ENCODE measurements around the gene CEP83. TPM values are rescaled to one million over a fixed set of nuclear protein-coding genes. Genes with fewer than 3 reads are reported as not detected.
A peak's percentile ranks its signal among the peaks of the same experiment; 100 is the strongest.
"Not testable (repeated sequence)": the region's sequence is repeated elsewhere in the genome, so short reads cannot be mapped to it uniquely, and the experiment has no call there.

The CEP83 gene
- total and polyA plus RNA-seq, 2 donors from 2014 or later, result 3.2 to 17.1 TPM

DNA sequence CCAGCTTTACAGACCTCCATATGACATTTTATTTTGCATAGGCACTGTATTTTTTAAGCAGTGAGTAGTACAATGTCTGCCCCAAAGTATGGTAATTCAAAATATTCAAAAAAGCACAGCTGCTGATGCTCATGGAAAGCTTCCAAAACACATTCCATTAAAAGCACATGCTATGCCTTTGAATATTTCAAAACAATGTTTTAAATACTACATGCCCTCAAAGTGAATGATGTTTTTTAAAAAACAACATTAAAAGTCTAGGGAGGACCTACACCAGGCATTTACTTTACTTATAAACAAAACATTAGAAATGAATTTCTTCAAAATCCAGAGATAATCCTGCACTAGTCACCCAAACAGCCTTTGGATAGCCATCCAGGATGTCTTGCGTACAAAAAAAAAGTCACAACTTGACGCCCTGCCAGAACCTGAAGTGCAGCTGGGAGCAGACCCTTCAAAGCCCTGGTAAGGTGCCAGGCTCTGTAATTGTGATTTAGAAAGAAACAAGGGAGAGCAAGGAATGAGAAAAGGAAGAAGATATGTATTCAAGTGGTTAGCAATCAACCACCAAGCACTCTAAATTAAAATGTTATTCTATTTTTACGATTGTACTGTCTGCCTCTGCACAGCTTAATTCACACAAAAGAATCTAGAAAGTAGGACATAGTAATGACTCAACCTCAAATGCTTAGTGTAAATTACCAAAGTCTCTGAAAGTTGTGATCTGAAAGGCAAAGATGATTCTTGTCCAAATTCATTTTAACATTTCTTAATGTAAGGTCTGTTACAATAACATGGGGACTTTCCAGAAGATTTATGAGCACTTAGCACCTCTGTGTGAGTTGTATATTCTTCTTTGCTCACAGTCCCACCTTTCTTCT is 31.9 kb downstream of the CEP83 start:
- FAIRE-seq, result no peak
- Histone ChIP-seq H3K27ac (ENCODE audit: low read depth in 2 of 2, low read length in 2 of 2) (peak overlapping the region in 1 of 2 donors; percentile 48), H3K9me3 (ENCODE audit: control insufficient read depth in 2 of 3, insufficient read depth in 1 of 3, low read length in 3 of 3) (peaks cover 0 to 13% (median 0%) of the 10 kb centered on the region in 3 donors), H3K9ac (ENCODE audit: low read length in 3 of 3) (no peak overlapping the region), H3K4me1 (ENCODE audit: control insufficient read depth in 2 of 3, insufficient read depth in 2 of 3, low read depth in 1 of 3, low read length in 3 of 3) (peaks cover 0 to 22% (median 8%) of the 10 kb centered on the region in 3 donors), H3K27me3 (ENCODE audit: control insufficient read depth, insufficient read depth, low read length) (no peaks in the 10 kb centered on the region), H3K4me3 (ENCODE audit: low read length in 3 of 3) (peak overlapping the region in 2 of 3 donors; percentile 4 to 26), H3K36me3 (ENCODE audit: control insufficient read depth in 2 of 3, insufficient read depth in 3 of 3, low read length in 3 of 3) (no peaks in the 10 kb centered on the region)
- DNase-seq, result peak in 2 of 5 donors; percentile 52 to 73
- intact Hi-C loops (cut with DNase I), result no loop called here
- TF ChIP-seq, protein P1, sequence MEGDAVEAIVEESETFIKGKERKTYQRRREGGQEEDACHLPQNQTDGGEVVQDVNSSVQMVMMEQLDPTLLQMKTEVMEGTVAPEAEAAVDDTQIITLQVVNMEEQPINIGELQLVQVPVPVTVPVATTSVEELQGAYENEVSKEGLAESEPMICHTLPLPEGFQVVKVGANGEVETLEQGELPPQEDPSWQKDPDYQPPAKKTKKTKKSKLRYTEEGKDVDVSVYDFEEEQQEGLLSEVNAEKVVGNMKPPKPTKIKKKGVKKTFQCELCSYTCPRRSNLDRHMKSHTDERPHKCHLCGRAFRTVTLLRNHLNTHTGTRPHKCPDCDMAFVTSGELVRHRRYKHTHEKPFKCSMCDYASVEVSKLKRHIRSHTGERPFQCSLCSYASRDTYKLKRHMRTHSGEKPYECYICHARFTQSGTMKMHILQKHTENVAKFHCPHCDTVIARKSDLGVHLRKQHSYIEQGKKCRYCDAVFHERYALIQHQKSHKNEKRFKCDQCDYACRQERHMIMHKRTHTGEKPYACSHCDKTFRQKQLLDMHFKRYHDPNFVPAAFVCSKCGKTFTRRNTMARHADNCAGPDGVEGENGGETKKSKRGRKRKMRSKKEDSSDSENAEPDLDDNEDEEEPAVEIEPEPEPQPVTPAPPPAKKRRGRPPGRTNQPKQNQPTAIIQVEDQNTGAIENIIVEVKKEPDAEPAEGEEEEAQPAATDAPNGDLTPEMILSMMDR (IDR thresholded peaks at IDR 0.05; ENCODE audit: borderline replicate concordance, extremely low read depth, insufficient read depth), result no peak

DNA sequence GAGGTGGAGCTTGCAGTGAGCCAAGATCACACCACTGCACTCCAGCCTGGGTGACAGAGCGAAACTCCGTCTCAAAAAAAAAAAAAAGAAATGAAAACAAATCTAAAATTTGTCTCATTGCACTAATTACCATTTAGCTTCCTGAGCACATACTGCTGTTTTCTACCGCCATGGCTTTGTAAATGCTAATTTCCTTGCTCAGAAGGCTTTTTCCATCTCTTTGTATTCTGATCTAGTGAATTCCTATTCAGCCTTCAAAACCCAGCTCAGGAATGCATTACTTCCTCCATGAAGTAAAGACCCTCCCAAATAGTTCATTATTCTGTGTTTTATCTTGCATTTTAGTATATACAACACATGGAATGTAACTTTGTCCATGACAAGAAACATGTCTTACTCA is 33.6 kb downstream of the CEP83 start:
- H3K9me3 ChIP-seq (ENCODE audit: control insufficient read depth in 2 of 3, insufficient read depth in 1 of 3, low read length in 3 of 3), result peaks cover 4 to 26% (median 6%) of the 10 kb centered on the region in 3 donors
- no peaks in the 10 kb centered on the region for H3K36me3 ChIP-seq (ENCODE audit: control insufficient read depth in 2 of 3, insufficient read depth in 3 of 3, low read length in 3 of 3)
- no peak overlapping the region for H3K9ac ChIP-seq (ENCODE audit: low read length in 3 of 3)
- no peak overlapping the region for H3K27ac ChIP-seq (ENCODE audit: low read depth in 2 of 2, low read length in 2 of 2)
- TF ChIP-seq, protein P1 (IDR thresholded peaks at IDR 0.05; ENCODE audit: borderline replicate concordance, extremely low read depth, insufficient read depth), result no peak
- intact Hi-C loops (cut with DNase I), result no loop called here
- FAIRE-seq (no peak), DNase-seq (no peak)
- no peaks in the 10 kb centered on the region for H3K27me3 ChIP-seq (ENCODE audit: control insufficient read depth, insufficient read depth, low read length)
- peaks cover 0 to 22% (median 8%) of the 10 kb centered on the region in 3 donors for H3K4me1 ChIP-seq (ENCODE audit: control insufficient read depth in 2 of 3, insufficient read depth in 2 of 3, low read depth in 1 of 3, low read length in 3 of 3)
- H3K4me3 ChIP-seq (ENCODE audit: low read length in 3 of 3), result no peak overlapping the region

DNA sequence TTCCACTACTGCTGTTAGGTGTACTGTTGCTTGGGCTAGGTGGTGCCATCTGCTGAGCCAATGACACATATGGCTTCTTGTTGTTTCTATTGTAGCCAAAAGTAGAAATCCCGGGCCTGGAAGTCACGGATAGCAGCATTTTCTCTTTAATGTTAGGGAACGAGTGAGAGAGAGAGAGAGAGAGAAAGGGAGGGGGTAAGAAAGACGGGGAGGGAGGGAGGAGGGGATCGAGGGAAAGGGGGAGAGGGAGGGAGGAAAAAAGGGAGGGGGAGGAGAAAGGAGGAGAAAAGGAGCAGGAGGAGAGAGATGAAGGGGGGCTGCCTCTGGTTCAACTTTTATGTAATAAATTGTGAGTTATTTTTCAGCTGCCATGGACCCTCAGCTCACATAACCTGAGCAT is 34.8 kb downstream of the CEP83 start:
- H3K27me3 ChIP-seq (ENCODE audit: control insufficient read depth, insufficient read depth, low read length); H3K9ac ChIP-seq (ENCODE audit: low read length in 3 of 3); H3K27ac ChIP-seq (ENCODE audit: low read depth in 2 of 2, low read length in 2 of 2); H3K36me3 ChIP-seq (ENCODE audit: control insufficient read depth in 2 of 3, insufficient read depth in 3 of 3, low read length in 3 of 3); FAIRE-seq; intact Hi-C loops (cut with DNase I): not testable (repeated sequence)
- H3K9me3 ChIP-seq (ENCODE audit: control insufficient read depth in 2 of 3, insufficient read depth in 1 of 3, low read length in 3 of 3), result peaks cover 4 to 20% (median 6%) of the 10 kb centered on the region in 3 donors
- peak in 1 of 5 donors; percentile 48 for DNase-seq
- H3K4me1 ChIP-seq (ENCODE audit: control insufficient read depth in 2 of 3, insufficient read depth in 2 of 3, low read depth in 1 of 3, low read length in 3 of 3), result peaks cover 0 to 22% (median 8%) of the 10 kb centered on the region in 3 donors
- H3K4me3 ChIP-seq (ENCODE audit: low read length in 3 of 3), result peak overlapping the region in 1 of 3 donors; percentile 27

Data from kidney (tissue), 14 donors.